ENCODE measurements around the gene FBXO31. TPM values are rescaled to one million over a fixed set of nuclear protein-coding genes. Genes with fewer than 3 reads are reported as not detected.

The FBXO31 gene
- polyA plus RNA-seq, 1 donor from 2014 or later: 20.6 TPM

DNA sequence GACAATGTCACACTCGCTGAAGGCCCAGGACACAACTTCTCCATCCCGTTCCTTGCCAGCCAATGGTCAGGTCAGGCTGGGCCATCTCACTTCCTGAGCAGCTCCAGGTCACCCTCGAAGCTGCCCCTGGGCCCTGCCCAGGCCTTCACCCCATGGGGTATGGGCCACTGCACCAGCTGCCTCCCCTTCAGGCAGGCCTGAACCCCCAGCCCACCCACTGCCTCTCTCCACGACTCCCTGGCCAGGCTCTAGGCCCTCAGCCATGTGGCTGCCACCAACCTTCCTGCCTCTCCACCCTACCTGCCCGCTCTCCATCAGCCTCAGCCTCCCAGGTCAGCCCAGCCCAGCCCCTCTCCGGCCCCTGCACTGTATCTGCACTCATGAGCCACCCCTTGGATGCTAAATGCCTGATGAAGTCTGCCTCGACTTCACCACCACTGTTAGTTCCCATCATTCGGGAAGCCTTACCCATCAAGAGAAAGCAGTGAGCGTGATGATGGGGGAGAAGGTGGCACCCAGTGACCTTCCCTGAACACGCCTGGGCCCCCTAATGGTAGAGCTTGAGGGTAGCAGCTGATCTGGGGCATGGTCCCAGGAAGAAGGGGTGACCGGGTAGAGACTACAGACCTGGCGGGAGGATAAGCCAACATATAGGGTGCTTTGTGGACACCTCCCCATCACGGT is 35.5 kb downstream of the FBXO31 start:
- Histone ChIP-seq H3K79me2 (replicated peaks; ENCODE audit: insufficient read depth, low read length) (no peaks in the 10 kb centered on the region), H3K27me3 (ENCODE audit: insufficient read depth, low read depth, low read length) (no peaks in the 10 kb centered on the region), H3K27ac (ENCODE audit: low read length) (no peak overlapping the region), H4K20me1 (ENCODE audit: insufficient read depth) (no peaks in the 10 kb centered on the region), H2AFZ (ENCODE audit: low read depth, low read length) (no peak overlapping the region), H3F3A (ENCODE audit: insufficient read depth, low read length, poor library complexity, severe bottlenecking) (no peaks in the 10 kb centered on the region), H3K4me2 (ENCODE audit: low read length) (no peak overlapping the region), H3K9me3 (ENCODE audit: low read length) (no peaks in the 10 kb centered on the region), H3K36me3 (ENCODE audit: insufficient read depth, low read length) (no peaks in the 10 kb centered on the region), H3K9ac (ENCODE audit: low read length) (no peak overlapping the region), H3K9me2 (ENCODE audit: insufficient read depth, low read length) (no peaks in the 10 kb centered on the region), H3K4me3 (ENCODE audit: low read length) (no peak overlapping the region)
- TF ChIP-seq SMC3 (conservative IDR thresholded peaks at IDR 0.05; ENCODE audit: poor library complexity) (no peak), TAF1 (IDR thresholded peaks at IDR 0.05; ENCODE audit: low read depth) (no peak), EZH2 (IDR thresholded peaks at IDR 0.05; ENCODE audit: borderline replicate concordance, insufficient read depth, low read length, poor library complexity, severe bottlenecking) (no peak), RAD21 (conservative IDR thresholded peaks at IDR 0.05) (no peak), POLR2AphosphoS5 (IDR thresholded peaks at IDR 0.05) (no peak), MXI1 (conservative IDR thresholded peaks at IDR 0.05; ENCODE audit: poor library complexity, severe bottlenecking) (no peak), EP300 (conservative IDR thresholded peaks at IDR 0.05; ENCODE audit: poor library complexity, severe bottlenecking) (no peak)
- TF ChIP-seq, protein P1, sequence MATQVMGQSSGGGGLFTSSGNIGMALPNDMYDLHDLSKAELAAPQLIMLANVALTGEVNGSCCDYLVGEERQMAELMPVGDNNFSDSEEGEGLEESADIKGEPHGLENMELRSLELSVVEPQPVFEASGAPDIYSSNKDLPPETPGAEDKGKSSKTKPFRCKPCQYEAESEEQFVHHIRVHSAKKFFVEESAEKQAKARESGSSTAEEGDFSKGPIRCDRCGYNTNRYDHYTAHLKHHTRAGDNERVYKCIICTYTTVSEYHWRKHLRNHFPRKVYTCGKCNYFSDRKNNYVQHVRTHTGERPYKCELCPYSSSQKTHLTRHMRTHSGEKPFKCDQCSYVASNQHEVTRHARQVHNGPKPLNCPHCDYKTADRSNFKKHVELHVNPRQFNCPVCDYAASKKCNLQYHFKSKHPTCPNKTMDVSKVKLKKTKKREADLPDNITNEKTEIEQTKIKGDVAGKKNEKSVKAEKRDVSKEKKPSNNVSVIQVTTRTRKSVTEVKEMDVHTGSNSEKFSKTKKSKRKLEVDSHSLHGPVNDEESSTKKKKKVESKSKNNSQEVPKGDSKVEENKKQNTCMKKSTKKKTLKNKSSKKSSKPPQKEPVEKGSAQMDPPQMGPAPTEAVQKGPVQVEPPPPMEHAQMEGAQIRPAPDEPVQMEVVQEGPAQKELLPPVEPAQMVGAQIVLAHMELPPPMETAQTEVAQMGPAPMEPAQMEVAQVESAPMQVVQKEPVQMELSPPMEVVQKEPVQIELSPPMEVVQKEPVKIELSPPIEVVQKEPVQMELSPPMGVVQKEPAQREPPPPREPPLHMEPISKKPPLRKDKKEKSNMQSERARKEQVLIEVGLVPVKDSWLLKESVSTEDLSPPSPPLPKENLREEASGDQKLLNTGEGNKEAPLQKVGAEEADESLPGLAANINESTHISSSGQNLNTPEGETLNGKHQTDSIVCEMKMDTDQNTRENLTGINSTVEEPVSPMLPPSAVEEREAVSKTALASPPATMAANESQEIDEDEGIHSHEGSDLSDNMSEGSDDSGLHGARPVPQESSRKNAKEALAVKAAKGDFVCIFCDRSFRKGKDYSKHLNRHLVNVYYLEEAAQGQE (IDR thresholded peaks at IDR 0.05; ENCODE audit: borderline replicate concordance): no peak
- TF ChIP-seq, protein P2, sequence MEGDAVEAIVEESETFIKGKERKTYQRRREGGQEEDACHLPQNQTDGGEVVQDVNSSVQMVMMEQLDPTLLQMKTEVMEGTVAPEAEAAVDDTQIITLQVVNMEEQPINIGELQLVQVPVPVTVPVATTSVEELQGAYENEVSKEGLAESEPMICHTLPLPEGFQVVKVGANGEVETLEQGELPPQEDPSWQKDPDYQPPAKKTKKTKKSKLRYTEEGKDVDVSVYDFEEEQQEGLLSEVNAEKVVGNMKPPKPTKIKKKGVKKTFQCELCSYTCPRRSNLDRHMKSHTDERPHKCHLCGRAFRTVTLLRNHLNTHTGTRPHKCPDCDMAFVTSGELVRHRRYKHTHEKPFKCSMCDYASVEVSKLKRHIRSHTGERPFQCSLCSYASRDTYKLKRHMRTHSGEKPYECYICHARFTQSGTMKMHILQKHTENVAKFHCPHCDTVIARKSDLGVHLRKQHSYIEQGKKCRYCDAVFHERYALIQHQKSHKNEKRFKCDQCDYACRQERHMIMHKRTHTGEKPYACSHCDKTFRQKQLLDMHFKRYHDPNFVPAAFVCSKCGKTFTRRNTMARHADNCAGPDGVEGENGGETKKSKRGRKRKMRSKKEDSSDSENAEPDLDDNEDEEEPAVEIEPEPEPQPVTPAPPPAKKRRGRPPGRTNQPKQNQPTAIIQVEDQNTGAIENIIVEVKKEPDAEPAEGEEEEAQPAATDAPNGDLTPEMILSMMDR (IDR thresholded peaks at IDR 0.05; ENCODE audit: poor library complexity, severe bottlenecking): no peak

DNA sequence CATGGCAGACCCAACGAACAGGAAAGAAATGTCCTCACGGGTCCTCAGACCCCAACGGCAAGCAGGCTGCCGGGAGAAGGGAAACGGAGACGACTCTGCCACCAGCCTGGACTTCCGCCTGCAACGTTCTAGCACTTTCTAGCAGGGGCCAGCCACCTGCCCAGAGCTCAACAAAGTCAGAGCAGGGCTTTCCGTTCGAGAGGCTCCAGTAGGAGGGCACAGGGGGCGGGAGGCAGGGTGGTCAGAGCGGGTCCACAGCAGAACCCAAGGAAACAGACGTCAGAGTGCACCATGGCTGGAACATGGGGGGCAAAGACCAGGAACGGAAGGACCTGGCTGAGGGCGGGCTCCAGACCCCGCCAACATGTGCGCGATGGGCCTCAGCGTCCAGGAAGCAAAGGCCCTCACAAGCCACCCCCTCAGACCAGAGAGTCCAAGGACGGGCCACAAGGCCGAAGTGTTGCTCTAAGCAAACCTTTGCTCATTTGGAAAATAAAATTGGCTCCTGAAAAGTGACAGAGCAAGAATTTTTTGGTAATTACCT is 37.0 kb downstream of the FBXO31 start:
- H3K9ac ChIP-seq (ENCODE audit: low read length): no peak overlapping the region
- no peak for TF ChIP-seq POLR2AphosphoS5 (IDR thresholded peaks at IDR 0.05)
- TF ChIP-seq, protein P2 (IDR thresholded peaks at IDR 0.05; ENCODE audit: poor library complexity, severe bottlenecking): no peak
- no peak for TF ChIP-seq MXI1 (conservative IDR thresholded peaks at IDR 0.05; ENCODE audit: poor library complexity, severe bottlenecking)
- no peak for TF ChIP-seq SMC3 (conservative IDR thresholded peaks at IDR 0.05; ENCODE audit: poor library complexity)
- TF ChIP-seq EZH2 (IDR thresholded peaks at IDR 0.05; ENCODE audit: borderline replicate concordance, insufficient read depth, low read length, poor library complexity, severe bottlenecking): no peak
- TF ChIP-seq EP300 (conservative IDR thresholded peaks at IDR 0.05; ENCODE audit: poor library complexity, severe bottlenecking): no peak
- TF ChIP-seq TAF1 (IDR thresholded peaks at IDR 0.05; ENCODE audit: low read depth): no peak
- TF ChIP-seq, protein P1 (IDR thresholded peaks at IDR 0.05; ENCODE audit: borderline replicate concordance): no peak
- no peak for TF ChIP-seq RAD21 (conservative IDR thresholded peaks at IDR 0.05)
- H3K4me3 ChIP-seq (ENCODE audit: low read length): no peak overlapping the region
- no peak overlapping the region for H2AFZ ChIP-seq (ENCODE audit: low read depth, low read length)
- no peaks in the 10 kb centered on the region for H4K20me1 ChIP-seq (ENCODE audit: insufficient read depth)
- no peaks in the 10 kb centered on the region for H3K9me2 ChIP-seq (ENCODE audit: insufficient read depth, low read length)
- H3K27ac ChIP-seq (ENCODE audit: low read length): no peak overlapping the region
- H3F3A ChIP-seq (ENCODE audit: insufficient read depth, low read length, poor library complexity, severe bottlenecking): no peaks in the 10 kb centered on the region
- H3K4me2 ChIP-seq (ENCODE audit: low read length): no peak overlapping the region
- H3K79me2 ChIP-seq (replicated peaks; ENCODE audit: insufficient read depth, low read length): no peaks in the 10 kb centered on the region
- no peaks in the 10 kb centered on the region for H3K36me3 ChIP-seq (ENCODE audit: insufficient read depth, low read length)
- H3K27me3 ChIP-seq (ENCODE audit: insufficient read depth, low read depth, low read length): no peaks in the 10 kb centered on the region
- no peaks in the 10 kb centered on the region for H3K9me3 ChIP-seq (ENCODE audit: low read length)
